ENCODE data around the gene ADGRE3.

Gene ADGRE3

GRCh38 chr19:14686411-14686810 lies 11.8 kb upstream of the ADGRE3 start:
- no peak overlapping the region for H3K4me3 ChIP-seq (ENCODE audit: low read length)
- H2AFZ ChIP-seq (ENCODE audit: low read depth, low read length) = no peak overlapping the region
- H3K36me3 ChIP-seq (ENCODE audit: insufficient read depth, low read length) = no peaks in the 10 kb centered on the region
- peaks cover 6% of the 10 kb centered on the region for H3K4me1 ChIP-seq (ENCODE audit: insufficient read depth, low read length)
- H3K9me3 ChIP-seq (ENCODE audit: low read length) = no peaks in the 10 kb centered on the region
- H3K27me3 ChIP-seq (ENCODE audit: insufficient read depth, low read length) = peaks cover 10% of the 10 kb centered on the region

DNA sequence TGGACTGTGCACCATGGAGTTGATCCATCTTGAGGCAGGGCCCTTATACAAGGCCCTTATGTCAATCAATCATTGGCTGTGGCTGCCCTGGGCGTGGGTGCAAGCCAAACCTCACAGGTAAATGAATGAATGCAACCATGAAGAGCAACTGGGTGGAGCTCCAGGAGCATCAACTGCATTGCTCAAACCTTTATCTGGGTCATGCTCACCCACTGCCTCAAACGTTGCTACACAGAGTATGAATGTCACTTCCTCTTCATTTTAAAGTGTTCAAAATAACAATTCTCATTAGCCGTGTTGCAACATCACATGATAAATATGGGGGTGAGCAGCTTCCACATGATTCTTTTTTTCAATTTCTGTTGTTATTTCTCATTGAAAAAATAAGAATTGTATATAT lies 8.8 kb upstream of the ADGRE3 start:
- no peak overlapping the region for H3K4me3 ChIP-seq (ENCODE audit: low read length)
- no peaks in the 10 kb centered on the region for H3K4me1 ChIP-seq (ENCODE audit: insufficient read depth, low read length)
- no peak overlapping the region for H2AFZ ChIP-seq (ENCODE audit: low read depth, low read length)
- H3K27me3 ChIP-seq (ENCODE audit: insufficient read depth, low read length) = peaks cover 10% of the 10 kb centered on the region
- no peaks in the 10 kb centered on the region for H3K36me3 ChIP-seq (ENCODE audit: insufficient read depth, low read length)
- no peaks in the 10 kb centered on the region for H3K9me3 ChIP-seq (ENCODE audit: low read length)

GRCh38 chr19:14682084-14682483 lies 7.4 kb upstream of the ADGRE3 start:
- Histone ChIP-seq H3K4me3 (ENCODE audit: low read length) (no peak overlapping the region), H2AFZ (ENCODE audit: low read depth, low read length) (no peak overlapping the region), H3K4me1 (ENCODE audit: insufficient read depth, low read length) (no peaks in the 10 kb centered on the region), H3K27me3 (ENCODE audit: insufficient read depth, low read length) (peaks cover 10% of the 10 kb centered on the region), H3K36me3 (ENCODE audit: insufficient read depth, low read length) (no peaks in the 10 kb centered on the region), H3K9me3 (ENCODE audit: low read length) (no peaks in the 10 kb centered on the region)

DNA sequence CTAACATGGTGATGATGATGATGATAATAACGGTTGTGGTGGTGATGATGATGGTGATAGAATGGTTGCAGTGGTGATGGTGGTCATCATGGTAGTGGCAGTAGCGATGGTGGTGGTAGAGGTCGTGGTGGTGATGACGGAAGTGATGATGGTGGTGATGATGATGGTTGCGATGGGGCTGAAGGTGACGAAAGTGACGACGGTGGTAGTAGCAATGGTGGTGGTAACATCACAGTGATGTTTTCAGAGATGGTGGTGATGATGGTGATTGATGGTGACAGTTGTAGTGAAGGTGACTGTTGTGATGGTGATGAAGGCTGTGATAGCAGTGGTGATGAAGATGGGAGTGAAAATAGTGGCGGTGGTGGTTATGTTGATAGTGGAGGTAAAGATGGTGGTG lies 3.6 kb upstream of the ADGRE3 start:
- H3K9me3 ChIP-seq (ENCODE audit: low read length) = no peaks in the 10 kb centered on the region
- H3K4me1 ChIP-seq (ENCODE audit: insufficient read depth, low read length) = no peaks in the 10 kb centered on the region
- no peak overlapping the region for H2AFZ ChIP-seq (ENCODE audit: low read depth, low read length)
- peaks cover 10% of the 10 kb centered on the region for H3K27me3 ChIP-seq (ENCODE audit: insufficient read depth, low read length)
- no peak overlapping the region for H3K4me3 ChIP-seq (ENCODE audit: low read length)
- no peaks in the 10 kb centered on the region for H3K36me3 ChIP-seq (ENCODE audit: insufficient read depth, low read length)

DNA sequence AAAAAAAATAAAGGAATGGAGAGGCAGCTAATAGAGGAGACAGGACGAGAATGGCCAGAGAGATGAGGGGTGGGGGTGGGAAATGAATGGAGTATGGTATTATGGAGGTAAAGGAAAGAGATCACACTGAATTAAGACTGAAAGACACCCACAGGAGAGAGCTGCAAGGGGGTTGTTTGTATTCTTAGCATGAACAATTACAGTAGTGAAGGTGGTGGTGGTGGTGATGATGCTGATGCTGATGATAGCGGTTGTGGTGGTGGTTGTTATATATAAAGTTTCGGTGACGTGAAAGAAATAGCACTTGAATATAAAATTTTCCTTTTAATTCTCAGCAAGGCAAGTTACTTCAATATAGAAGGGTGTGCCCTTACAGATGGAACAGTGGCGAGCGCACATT lies 2.8 kb upstream of the ADGRE3 start:
- no peaks in the 10 kb centered on the region for H3K9me3 ChIP-seq (ENCODE audit: low read length)
- no peaks in the 10 kb centered on the region for H3K4me1 ChIP-seq (ENCODE audit: insufficient read depth, low read length)
- peaks cover 11% of the 10 kb centered on the region for H3K27me3 ChIP-seq (ENCODE audit: insufficient read depth, low read length)
- no peak overlapping the region for H3K4me3 ChIP-seq (ENCODE audit: low read length)
- no peak overlapping the region for H2AFZ ChIP-seq (ENCODE audit: low read depth, low read length)
- H3K36me3 ChIP-seq (ENCODE audit: insufficient read depth, low read length) = no peaks in the 10 kb centered on the region

- Histone ChIP-seq H3K4me3 (ENCODE audit: low read length) (no peak overlapping the region), H2AFZ (ENCODE audit: low read depth, low read length) (no peak overlapping the region), H3K9me3 (ENCODE audit: low read length) (no peaks in the 10 kb centered on the region), H3K27me3 (ENCODE audit: insufficient read depth, low read length) (peaks cover 8% of the 10 kb centered on the region), H3K4me1 (ENCODE audit: insufficient read depth, low read length) (no peaks in the 10 kb centered on the region), H3K36me3 (ENCODE audit: insufficient read depth, low read length) (no peaks in the 10 kb centered on the region)
Observed at GRCh38 chr19:14676762-14677161, 2.1 kb upstream of the ADGRE3 start.

GRCh38 chr19:14673088-14673487 lies 1.6 kb downstream of the ADGRE3 start:
- H2AFZ ChIP-seq (ENCODE audit: low read depth, low read length) = no peak overlapping the region
- no peaks in the 10 kb centered on the region for H3K36me3 ChIP-seq (ENCODE audit: insufficient read depth, low read length)
- H3K4me3 ChIP-seq (ENCODE audit: low read length) = no peak overlapping the region
- peaks cover 16% of the 10 kb centered on the region for H3K27me3 ChIP-seq (ENCODE audit: insufficient read depth, low read length)
- peaks cover 2% of the 10 kb centered on the region for H3K9me3 ChIP-seq (ENCODE audit: low read length)
- no peaks in the 10 kb centered on the region for H3K4me1 ChIP-seq (ENCODE audit: insufficient read depth, low read length)

GRCh38 chr19:14672188-14672872 lies 2.3 kb downstream of the ADGRE3 start:
- Histone ChIP-seq H3K27me3 (ENCODE audit: insufficient read depth, low read length) (peaks cover 16% of the 10 kb centered on the region), H3K4me3 (ENCODE audit: low read length) (no peak overlapping the region), H3K36me3 (ENCODE audit: insufficient read depth, low read length) (no peaks in the 10 kb centered on the region), H3K4me1 (ENCODE audit: insufficient read depth, low read length) (no peaks in the 10 kb centered on the region), H3K9me3 (ENCODE audit: low read length) (peaks cover 2% of the 10 kb centered on the region), H2AFZ (ENCODE audit: low read depth, low read length) (no peak overlapping the region)

GRCh38 chr19:14670408-14670807 lies 4.2 kb downstream of the ADGRE3 start:
- no peaks in the 10 kb centered on the region for H3K36me3 ChIP-seq (ENCODE audit: insufficient read depth, low read length)
- H3K27me3 ChIP-seq (ENCODE audit: insufficient read depth, low read length) = peaks cover 16% of the 10 kb centered on the region
- no peak overlapping the region for H2AFZ ChIP-seq (ENCODE audit: low read depth, low read length)
- no peaks in the 10 kb centered on the region for H3K4me1 ChIP-seq (ENCODE audit: insufficient read depth, low read length)
- H3K9me3 ChIP-seq (ENCODE audit: low read length) = peaks cover 2% of the 10 kb centered on the region
- no peak overlapping the region for H3K4me3 ChIP-seq (ENCODE audit: low read length)

- Histone ChIP-seq H3K9me3 (ENCODE audit: low read length) (peaks cover 2% of the 10 kb centered on the region), H3K4me3 (ENCODE audit: low read length) (no peak overlapping the region), H3K4me1 (ENCODE audit: insufficient read depth, low read length) (no peaks in the 10 kb centered on the region), H3K27me3 (ENCODE audit: insufficient read depth, low read length) (peaks cover 16% of the 10 kb centered on the region), H3K36me3 (ENCODE audit: insufficient read depth, low read length) (no peaks in the 10 kb centered on the region), H2AFZ (ENCODE audit: low read depth, low read length) (no peak overlapping the region)
Observed at GRCh38 chr19:14669940-14670339, 4.7 kb downstream of the ADGRE3 start.

DNA sequence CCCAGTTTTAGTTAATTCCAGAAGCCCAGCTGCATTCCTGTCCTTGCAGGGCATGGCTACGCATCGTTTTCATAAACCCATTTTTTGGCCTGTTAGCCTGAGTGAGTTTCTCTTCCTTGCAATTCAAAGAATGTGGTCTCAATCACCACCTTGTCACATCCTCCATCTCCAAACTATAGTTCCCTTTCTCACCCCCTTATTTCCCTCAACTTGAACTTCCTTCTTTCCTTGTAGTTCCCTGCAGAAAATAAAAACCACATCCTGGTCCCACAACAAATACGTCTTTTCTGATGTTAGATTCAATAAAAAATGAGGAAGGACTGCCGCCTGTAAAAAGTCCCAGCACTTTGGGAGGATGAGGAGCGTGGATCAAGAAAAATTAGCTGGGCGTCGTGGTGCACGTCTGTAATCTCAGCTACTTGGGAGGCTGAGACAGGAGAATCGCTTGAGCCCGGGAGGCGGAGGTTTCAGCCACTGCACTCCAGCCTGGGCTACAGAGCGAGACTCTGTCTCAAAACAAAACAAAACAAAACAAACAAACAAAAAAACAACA lies 13.2 kb downstream of the ADGRE3 start:
- no peak overlapping the region for H2AFZ ChIP-seq (ENCODE audit: low read depth, low read length)

DNA sequence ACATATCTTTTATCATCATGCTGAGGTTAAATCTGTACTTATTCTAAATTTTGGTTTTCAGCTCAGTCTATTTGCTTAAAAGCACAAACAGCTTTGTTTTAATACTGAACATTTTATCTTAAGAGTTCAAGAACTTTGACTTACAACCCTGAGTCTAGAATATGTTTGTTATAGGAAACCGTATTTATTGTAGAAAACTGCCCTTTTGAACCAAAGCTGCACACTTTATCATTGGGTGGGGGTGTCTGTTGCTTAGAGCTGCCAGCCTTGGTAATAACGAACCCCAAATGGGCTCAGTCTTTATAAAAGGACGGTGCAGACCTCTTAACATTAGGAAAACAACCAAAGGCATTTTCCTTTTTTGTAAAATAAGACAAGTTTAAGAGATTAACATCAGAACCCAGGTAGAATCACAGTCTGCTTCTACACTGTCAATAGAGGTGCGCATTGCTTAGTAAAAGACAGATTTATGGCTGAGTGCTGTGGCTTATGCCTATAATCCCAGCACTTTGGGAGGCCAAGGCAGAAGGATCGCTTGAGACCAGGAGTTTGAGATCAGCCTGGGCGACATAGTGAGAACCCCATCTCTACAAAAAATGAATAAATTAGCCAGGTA lies 14.7 kb downstream of the ADGRE3 start:
- Histone ChIP-seq H3K4me1 (ENCODE audit: insufficient read depth, low read length) (no peaks in the 10 kb centered on the region), H3K27me3 (ENCODE audit: insufficient read depth, low read length) (peaks cover 8% of the 10 kb centered on the region), H2AFZ (ENCODE audit: low read depth, low read length) (no peak overlapping the region), H3K4me3 (ENCODE audit: low read length) (no peak overlapping the region), H3K9me3 (ENCODE audit: low read length) (no peaks in the 10 kb centered on the region), H3K36me3 (ENCODE audit: insufficient read depth, low read length) (no peaks in the 10 kb centered on the region)

More for the DNA sequence above, 13.2 kb downstream of the ADGRE3 start:
- Histone ChIP-seq H3K9me3 (ENCODE audit: low read length) (no peaks in the 10 kb centered on the region), H3K4me1 (ENCODE audit: insufficient read depth, low read length) (no peaks in the 10 kb centered on the region), H3K27me3 (ENCODE audit: insufficient read depth, low read length) (peaks cover 7% of the 10 kb centered on the region), H3K36me3 (ENCODE audit: insufficient read depth, low read length) (no peaks in the 10 kb centered on the region), H3K4me3 (ENCODE audit: low read length) (no peak overlapping the region)

- H3K27me3 ChIP-seq (ENCODE audit: insufficient read depth, low read length) = peaks cover 2% of the 10 kb centered on the region
- no peaks in the 10 kb centered on the region for H3K4me1 ChIP-seq (ENCODE audit: insufficient read depth, low read length)
- H3K36me3 ChIP-seq (ENCODE audit: insufficient read depth, low read length) = no peaks in the 10 kb centered on the region
- H3K4me3 ChIP-seq (ENCODE audit: low read length) = no peak overlapping the region
- H3K9me3 ChIP-seq (ENCODE audit: low read length) = no peaks in the 10 kb centered on the region
- no peak overlapping the region for H2AFZ ChIP-seq (ENCODE audit: low read depth, low read length)
Observed at GRCh38 chr19:14655726-14656125, 18.9 kb downstream of the ADGRE3 start.

Measured in neuron (in vitro differentiated cells).